ENCODE results near the gene PHKG2. TPM values are rescaled to one million over a fixed set of nuclear protein-coding genes. Genes with fewer than 3 reads are reported as not detected.
A peak's percentile ranks its signal among the peaks of the same experiment; 100 is the strongest.

PHKG2 gene
- total and polyA plus RNA-seq, 8 donors, result 24.5 to 35.8 (median 29.3) TPM

DNA sequence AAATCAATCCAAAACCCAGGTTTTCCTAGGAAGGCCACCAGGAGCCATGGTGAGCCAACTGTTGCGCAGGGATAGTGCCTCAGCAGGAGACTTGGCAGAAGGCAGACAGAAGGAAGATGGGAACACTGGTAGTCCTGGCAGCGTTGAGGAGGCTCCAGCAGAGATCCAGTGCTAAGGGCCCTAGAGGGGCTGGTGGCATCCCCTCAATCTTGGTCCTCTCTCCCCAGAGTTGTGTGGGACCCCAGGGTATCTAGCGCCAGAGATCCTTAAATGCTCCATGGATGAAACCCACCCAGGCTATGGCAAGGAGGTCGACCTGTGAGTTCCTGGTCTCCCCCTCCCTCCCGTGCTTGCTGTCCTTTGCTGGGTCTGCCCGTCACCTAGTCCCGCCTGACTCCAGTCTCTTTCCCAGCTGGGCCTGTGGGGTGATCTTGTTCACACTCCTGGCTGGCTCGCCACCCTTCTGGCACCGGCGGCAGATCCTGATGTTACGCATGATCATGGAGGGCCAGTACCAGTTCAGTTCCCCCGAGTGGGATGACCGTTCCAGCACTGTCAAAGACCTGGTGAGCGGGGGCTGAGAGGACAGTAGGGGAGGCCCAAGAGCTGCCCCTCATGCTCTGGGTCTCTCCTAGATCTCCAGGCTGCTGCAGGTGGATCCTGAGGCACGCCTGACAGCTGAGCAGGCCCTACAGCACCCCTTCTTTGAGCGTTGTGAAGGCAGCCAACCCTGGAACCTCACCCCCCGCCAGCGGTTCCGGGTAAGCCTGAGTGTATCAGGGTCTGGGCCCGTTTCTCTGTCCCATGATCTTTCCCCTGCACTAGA, 7.9 kb downstream of the PHKG2 start:
- Histone ChIP-seq H3K4me3 (no peak overlapping the region), H3K36me3 (peaks cover 0 to 84% of the 10 kb centered on the region in 2 donors), H3K27me3 (no peaks in the 10 kb centered on the region), H3K4me1 (peaks cover 7 to 29% of the 10 kb centered on the region in 2 donors), H3K9me3 (no peaks in the 10 kb centered on the region), H3K27ac (no peak overlapping the region)
- intact Hi-C loops (cut with DNase I), result no loop called here
- ATAC-seq (no peak), DNase-seq (peak in 2 of 4 donors; percentile 7 to 28)
- TF ChIP-seq, protein P1, sequence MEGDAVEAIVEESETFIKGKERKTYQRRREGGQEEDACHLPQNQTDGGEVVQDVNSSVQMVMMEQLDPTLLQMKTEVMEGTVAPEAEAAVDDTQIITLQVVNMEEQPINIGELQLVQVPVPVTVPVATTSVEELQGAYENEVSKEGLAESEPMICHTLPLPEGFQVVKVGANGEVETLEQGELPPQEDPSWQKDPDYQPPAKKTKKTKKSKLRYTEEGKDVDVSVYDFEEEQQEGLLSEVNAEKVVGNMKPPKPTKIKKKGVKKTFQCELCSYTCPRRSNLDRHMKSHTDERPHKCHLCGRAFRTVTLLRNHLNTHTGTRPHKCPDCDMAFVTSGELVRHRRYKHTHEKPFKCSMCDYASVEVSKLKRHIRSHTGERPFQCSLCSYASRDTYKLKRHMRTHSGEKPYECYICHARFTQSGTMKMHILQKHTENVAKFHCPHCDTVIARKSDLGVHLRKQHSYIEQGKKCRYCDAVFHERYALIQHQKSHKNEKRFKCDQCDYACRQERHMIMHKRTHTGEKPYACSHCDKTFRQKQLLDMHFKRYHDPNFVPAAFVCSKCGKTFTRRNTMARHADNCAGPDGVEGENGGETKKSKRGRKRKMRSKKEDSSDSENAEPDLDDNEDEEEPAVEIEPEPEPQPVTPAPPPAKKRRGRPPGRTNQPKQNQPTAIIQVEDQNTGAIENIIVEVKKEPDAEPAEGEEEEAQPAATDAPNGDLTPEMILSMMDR (IDR thresholded peaks at IDR 0.05), result no peak

DNA sequence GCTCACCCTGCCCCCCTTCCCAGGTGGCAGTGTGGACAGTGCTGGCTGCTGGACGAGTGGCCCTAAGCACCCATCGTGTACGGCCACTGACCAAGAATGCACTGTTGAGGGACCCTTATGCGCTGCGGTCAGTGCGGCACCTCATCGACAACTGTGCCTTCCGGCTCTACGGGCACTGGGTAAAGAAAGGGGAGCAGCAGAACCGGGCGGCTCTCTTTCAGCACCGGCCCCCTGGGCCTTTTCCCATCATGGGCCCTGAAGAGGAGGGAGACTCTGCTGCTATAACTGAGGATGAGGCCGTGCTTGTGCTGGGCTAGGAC, 8.5 kb downstream of the PHKG2 start:
- peaks cover 7 to 34% of the 10 kb centered on the region in 2 donors for H3K4me1 ChIP-seq
- TF ChIP-seq, protein P1 (IDR thresholded peaks at IDR 0.05), result no peak
- peak in 2 of 4 donors; percentile 16 to 41 for DNase-seq
- ATAC-seq, result no peak
- peaks cover 0 to 78% of the 10 kb centered on the region in 2 donors for H3K36me3 ChIP-seq
- intact Hi-C loops (cut with DNase I), result no loop called here
- no peaks in the 10 kb centered on the region for H3K9me3 ChIP-seq
- H3K27me3 ChIP-seq, result no peaks in the 10 kb centered on the region
- H3K4me3 ChIP-seq, result no peak overlapping the region
- no peak overlapping the region for H3K27ac ChIP-seq

DNA sequence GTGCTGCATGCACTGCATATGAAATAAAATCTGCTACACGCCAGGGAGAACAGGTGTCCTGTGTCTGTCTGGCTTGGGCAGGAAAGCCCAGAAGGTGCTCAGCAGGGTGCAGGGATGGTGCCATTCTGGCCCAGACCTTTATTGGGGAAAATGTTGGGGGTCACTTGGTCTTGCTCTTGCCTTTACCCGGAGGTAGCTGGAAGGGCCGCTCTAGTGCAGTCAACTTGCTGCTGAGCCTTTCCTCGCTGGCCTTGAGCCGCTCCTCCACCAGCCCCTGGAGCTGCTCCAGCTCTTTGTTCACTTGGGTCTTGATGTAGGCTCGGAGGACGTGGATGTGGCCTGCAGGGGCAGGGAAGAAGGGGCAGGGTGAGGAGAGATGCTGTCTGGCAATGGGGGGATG, 9.1 kb downstream of the PHKG2 start:
- Histone ChIP-seq H3K36me3 (peaks cover 0 to 72% of the 10 kb centered on the region in 2 donors), H3K4me3 (no peak overlapping the region), H3K9me3 (no peaks in the 10 kb centered on the region), H3K27ac (no peak overlapping the region), H3K4me1 (peaks cover 7 to 36% of the 10 kb centered on the region in 2 donors), H3K27me3 (no peaks in the 10 kb centered on the region)
- DNase-seq (peak in 1 of 4 donors; percentile 42), ATAC-seq (no peak)
- intact Hi-C loops (cut with DNase I), result no loop called here
- TF ChIP-seq, protein P1 (IDR thresholded peaks at IDR 0.05), result no peak

DNA sequence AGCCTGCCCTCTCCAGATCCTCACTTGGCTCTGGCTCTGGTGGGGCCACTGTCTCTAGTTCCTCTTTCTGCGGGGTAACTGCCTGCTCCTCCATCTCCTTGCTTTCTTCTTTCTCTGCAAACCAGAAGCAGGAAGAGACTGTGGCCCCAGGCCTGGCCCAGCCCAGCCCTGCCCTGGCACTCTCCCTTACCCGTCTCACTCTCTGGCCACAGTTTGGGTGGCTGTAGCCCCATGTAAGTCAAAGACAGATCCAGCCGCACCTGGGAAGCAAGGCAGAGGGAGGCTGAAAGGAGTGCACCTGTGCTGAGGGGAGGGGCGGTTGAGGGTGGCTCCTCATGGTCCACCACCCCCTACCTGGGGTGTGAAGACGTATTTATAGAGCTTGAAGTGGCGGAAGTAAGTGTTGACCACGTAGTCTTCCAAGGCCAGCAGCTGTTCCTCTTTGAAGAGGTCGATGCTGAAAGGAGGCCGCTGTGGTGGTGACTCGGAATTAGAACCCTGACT, 10.8 kb downstream of the PHKG2 start:
- H3K27ac ChIP-seq, result peak overlapping the region; percentile 24 to 90
- TF ChIP-seq, protein P1 (IDR thresholded peaks at IDR 0.05), result no peak
- H3K4me1 ChIP-seq, result peaks cover 21 to 52% of the 10 kb centered on the region in 2 donors
- H3K27me3 ChIP-seq, result no peaks in the 10 kb centered on the region
- peaks cover 0 to 65% of the 10 kb centered on the region in 2 donors for H3K36me3 ChIP-seq
- no peak overlapping the region for H3K4me3 ChIP-seq
- H3K9me3 ChIP-seq, result no peaks in the 10 kb centered on the region
- DNase-seq (peak in 2 of 4 donors; percentile 42 to 82), ATAC-seq (no peak)
- intact Hi-C loops (cut with DNase I), result no loop called here

DNA sequence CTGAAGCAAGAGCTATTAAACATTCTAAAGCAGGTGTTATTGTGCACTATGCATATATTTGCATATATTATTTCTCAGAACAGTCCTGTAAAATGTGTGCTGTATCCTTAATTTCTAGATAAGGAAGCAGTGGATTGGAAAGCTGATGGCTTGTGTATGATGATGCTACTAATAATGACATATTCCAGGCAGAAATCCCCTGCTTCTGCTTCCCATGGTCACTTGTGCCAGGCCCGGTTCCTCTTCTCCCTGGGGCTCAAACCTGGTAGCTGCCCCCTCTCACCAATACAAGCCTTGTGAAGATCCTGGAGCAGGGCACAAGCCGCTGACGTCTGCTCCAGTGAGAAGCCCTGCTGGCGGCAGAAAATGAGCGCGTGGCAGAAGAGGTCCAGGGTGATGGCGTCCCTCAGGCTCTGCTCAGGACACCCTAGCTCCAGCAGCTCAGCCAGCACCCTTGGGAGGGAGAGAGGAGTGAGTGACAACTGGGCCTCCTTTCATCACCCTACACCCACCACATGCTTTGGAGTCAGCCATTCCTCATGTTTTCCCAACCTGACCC, 11.9 kb downstream of the PHKG2 start:
- intact Hi-C loops (cut with DNase I), result no loop called here
- peak overlapping the region in 1 of 2 donors; percentile 90 for H3K27ac ChIP-seq
- peaks cover 0 to 65% of the 10 kb centered on the region in 2 donors for H3K36me3 ChIP-seq
- DNase-seq (peak in 1 of 4 donors; percentile 43), ATAC-seq (no peak)
- no peaks in the 10 kb centered on the region for H3K9me3 ChIP-seq
- H3K4me1 ChIP-seq, result peaks cover 21 to 53% of the 10 kb centered on the region in 2 donors
- TF ChIP-seq, protein P1 (IDR thresholded peaks at IDR 0.05), result no peak
- H3K27me3 ChIP-seq, result no peaks in the 10 kb centered on the region
- no peak overlapping the region for H3K4me3 ChIP-seq
